K562 (cell line): ENCODE measurements around the gene GNG7. TPM values are rescaled to one million over a fixed set of nuclear protein-coding genes. Genes with fewer than 3 reads are reported as not detected.

Source experiments
- BRCA1 ChIP-seq, 2 experiments: fragments of 450-650 bp in 1 of 2; sonication (generic) in 1 of 2; formaldehyde crosslinking in 1 of 2; IDR thresholded peaks; 2 replicates each; pipeline versions ENCODE4 v1.5.0 to v1.6.1; 2017 to 2020; ENCODE audit warnings: mild to moderate bottlenecking in 1 of 2, missing genetic modification reagents in 1 of 2
- CBX2 ChIP-seq: fragments of 200-600 bp; sonication (generic); IDR thresholded peaks from one replicate; pipeline ENCODE4 v1.6.1; 2012; ENCODE audit warnings: mild to moderate bottlenecking, low read length, inconsistent platforms; ENCODE audit not compliant: insufficient read depth, poor library complexity, severe bottlenecking
- CUX1 ChIP-seq: fragments of 200-800 bp; sonication (Bioruptor generic); IDR thresholded peaks from 2 replicates; pipeline ENCODE4 v1.6.1; 2016; ENCODE audit warnings: missing genetic modification characterization, missing compliant biosample characterization
- ESRRB ChIP-seq: fragments of 250-450 bp; sonication (Bioruptor Pico); IDR thresholded peaks from 2 replicates; pipeline ENCODE4 v1.5.0; 2020; ENCODE audit warnings: mild to moderate bottlenecking, moderate library complexity, borderline replicate concordance
- FOXJ3 ChIP-seq: sonication (generic); formaldehyde crosslinking; IDR thresholded peaks from 2 replicates; pipeline ENCODE4 v1.4.0; 2020; ENCODE audit warnings: mild to moderate bottlenecking, missing genetic modification reagents
- GATA2 ChIP-seq: sonication (generic); formaldehyde crosslinking; IDR thresholded peaks from 2 replicates; pipeline ENCODE4 v1.4.0; 2020; ENCODE audit warnings: mild to moderate bottlenecking, missing genetic modification reagents
- GMEB1 ChIP-seq: fragments of 250-450 bp; sonication (Bioruptor Pico); IDR thresholded peaks from 2 replicates; pipeline ENCODE4 v1.4.0; 2020; ENCODE audit warnings: mild to moderate bottlenecking
- IRF2 ChIP-seq: sonication (generic); formaldehyde crosslinking; IDR thresholded peaks from 2 replicates; pipeline ENCODE4 v1.8.1; 2022; ENCODE audit warnings: mild to moderate bottlenecking, missing genetic modification reagents
- MECOM ChIP-seq: fragments of 250-450 bp; sonication (Bioruptor Pico); IDR thresholded peaks from 2 replicates; pipeline ENCODE4 v1.8.0; 2022; ENCODE audit warnings: inconsistent platforms
- NCOA2 ChIP-seq, 2 experiments: fragments of 450-650 bp; IDR thresholded peaks; 2 replicates each; pipeline ENCODE4 v1.6.1; 2018; ENCODE audit warnings: mild to moderate bottlenecking in 2 of 2, moderate library complexity in 1 of 2; ENCODE audit not compliant: partially characterized antibody in 2 of 2
- NFE2L1 ChIP-seq: fragments of 450-650 bp; IDR thresholded peaks from 2 replicates; pipeline ENCODE4 v1.6.1; 2016; ENCODE audit warnings: missing genetic modification characterization, low read depth, mild to moderate bottlenecking, missing compliant biosample characterization, moderate library complexity, borderline replicate concordance
- PHB ChIP-seq: fragments of 250-450 bp; sonication (Bioruptor Pico); IDR thresholded peaks from 2 replicates; pipeline ENCODE4 v1.5.0; 2021
- PRDM10 ChIP-seq: fragments of 450-650 bp; IDR thresholded peaks from 2 replicates; pipeline ENCODE4 v1.6.1; 2018; ENCODE audit not compliant: partially characterized antibody
- XRCC5 ChIP-seq: fragments of 200-400 bp; formaldehyde crosslinking; IDR thresholded peaks from 2 replicates; pipeline ENCODE4 v1.6.1; 2017; ENCODE audit warnings: low read depth, mild to moderate bottlenecking, low read length
- ZEB2 ChIP-seq: fragments of 450-650 bp; IDR thresholded peaks from 2 replicates; pipeline ENCODE4 v1.6.1; 2016
- ZNF277 ChIP-seq: fragments of 250-450 bp; sonication (Bioruptor Pico); IDR thresholded peaks from 2 replicates; pipeline ENCODE4 v1.8.0; 2022; ENCODE audit warnings: inconsistent platforms, mild to moderate bottlenecking, moderate library complexity, borderline replicate concordance
- ZNF707 ChIP-seq: fragments of 250-450 bp; sonication (Bioruptor Pico); conservative IDR thresholded peaks from 2 replicates; pipeline ENCODE4 v1.8.0; 2022; ENCODE audit warnings: inconsistent platforms, mild to moderate bottlenecking, moderate library complexity
- polyA plus RNA-seq, 8 experiments: library from polyadenylated mRNA; depleted of rRNA in 4 of 8; stranded (reverse) in 5 of 8; unstranded in 3 of 8; fragments of >200 nt; fragmentation: Nextera tagmentation in 2 of 8; fragmentation: Illumina TruSeq in 1 of 8; extraction: Ambion mirVana in 2 of 8; extraction: Trizol in 1 of 8; gene quantifications; 2 replicates each; pipeline versions ENCODE4 v1.2.1 to v1.2.3, GENCODE V29; 2011 to 2014; ENCODE audit warnings: inconsistent platforms in 1 of 8, missing spikeins in 1 of 8
- total RNA-seq, 7 experiments: library from RNA; depleted of rRNA in 6 of 7; stranded (reverse); fragments of >200 nt in 6 of 7; fragmentation: Illumina TruSeq in 2 of 7; extraction: Trizol in 2 of 7; gene quantifications; 2 replicates each; pipeline versions ENCODE4 v1.2.1 to v1.2.3, GENCODE V29; 2011 to 2021; ENCODE audit warnings: low replicate concordance in 1 of 7

The GNG7 gene
- total and polyA plus RNA-seq, 9 of the 15 experiments (the other 6 are each of a cell fraction or from before 2014, with no cell fraction given) = 0.01 to 0.20 (median 0.06) TPM; not detected in 1

GRCh38 chr19:2507109-2507508 is 195.4 kb downstream of the GNG7 start (continued):
- peak; percentile 68 for TF ChIP-seq PRDM10
- TF ChIP-seq CBX2 = no peak
- no peak for TF ChIP-seq NFE2L1 (tag)
- no peak for TF ChIP-seq ESRRB
- no peak for TF ChIP-seq ZNF707 (CRISPR knock-in tag)
- TF ChIP-seq GMEB1 = no peak
- no peak for TF ChIP-seq BRCA1 (IDR thresholded peaks at IDR 0.05)
- TF ChIP-seq BRCA1 (CRISPR knock-in tag; IDR thresholded peaks at IDR 0.05) = no peak
- no peak for TF ChIP-seq GATA2 (CRISPR knock-in tag)
- no peak for TF ChIP-seq NCOA2 (IDR thresholded peaks at IDR 0.05; ENCODE audit: partially characterized antibody in 2 of 2)
- no peak for TF ChIP-seq CUX1
- no peak for TF ChIP-seq FOXJ3
- no peak for TF ChIP-seq ZEB2
- no peak for TF ChIP-seq MECOM
- TF ChIP-seq ZNF277 (CRISPR knock-in tag) = no peak
- no peak for TF ChIP-seq XRCC5
- TF ChIP-seq PHB = no peak
- no peak for TF ChIP-seq IRF2
